NT2/D1 (cell line): ENCODE data around the gene GPRC5B.

Source experiments
- SUZ12 ChIP-seq: IDR thresholded peaks from 2 replicates; pipeline ENCODE4 v1.6.1; 2011; ENCODE audit not compliant: insufficient read length, insufficient read depth; ENCODE audit errors: extremely low read depth
- YY1 ChIP-seq: IDR thresholded peaks from 2 replicates; pipeline ENCODE4 v1.6.1; 2011; ENCODE audit not compliant: insufficient read length, insufficient read depth
- ZNF274 ChIP-seq: IDR thresholded peaks from 2 replicates; pipeline ENCODE4 v1.6.1; 2011; ENCODE audit warnings: mild to moderate bottlenecking, low read depth, low read length

- TF ChIP-seq SUZ12 (no peak), ZNF274 (no peak), YY1 (no peak)
Observed at GRCh38 chr16:19854543-19854876, 30.1 kb downstream of the GPRC5B start.
